NB4 (cell line): ENCODE results near the gene SH2D6.

ENCODE experiments used
- DNase-seq: peaks from one replicate; pipeline ENCODE4 v3.0.0; 2010; ENCODE audit warnings: low read depth
- H3K4me3 ChIP-seq: one replicate; pipeline ENCODE4 v1.5.1; 2011; ENCODE audit warnings: mild to moderate bottlenecking, low read depth, low read length, moderate library complexity
- MYC ChIP-seq: IDR thresholded peaks from 2 replicates; pipeline ENCODE4 v1.6.1; 2011; ENCODE audit warnings: low read depth, low read length
- POLR2A ChIP-seq: IDR thresholded peaks from 2 replicates; pipeline ENCODE4 v1.6.1; 2011; ENCODE audit warnings: mild to moderate bottlenecking; ENCODE audit not compliant: insufficient read length; ENCODE audit errors: extremely low read depth
- TF ChIP-seq, protein P1 (sequence below): IDR thresholded peaks from one replicate; pipeline ENCODE4 v1.5.1; 2012; ENCODE audit warnings: low read depth, low read length
- TF ChIP-seq, protein P2 (sequence below): IDR thresholded peaks from 2 replicates; pipeline ENCODE4 v1.6.1; 2011; ENCODE audit warnings: low read depth, low read length

The SH2D6 gene

DNA sequence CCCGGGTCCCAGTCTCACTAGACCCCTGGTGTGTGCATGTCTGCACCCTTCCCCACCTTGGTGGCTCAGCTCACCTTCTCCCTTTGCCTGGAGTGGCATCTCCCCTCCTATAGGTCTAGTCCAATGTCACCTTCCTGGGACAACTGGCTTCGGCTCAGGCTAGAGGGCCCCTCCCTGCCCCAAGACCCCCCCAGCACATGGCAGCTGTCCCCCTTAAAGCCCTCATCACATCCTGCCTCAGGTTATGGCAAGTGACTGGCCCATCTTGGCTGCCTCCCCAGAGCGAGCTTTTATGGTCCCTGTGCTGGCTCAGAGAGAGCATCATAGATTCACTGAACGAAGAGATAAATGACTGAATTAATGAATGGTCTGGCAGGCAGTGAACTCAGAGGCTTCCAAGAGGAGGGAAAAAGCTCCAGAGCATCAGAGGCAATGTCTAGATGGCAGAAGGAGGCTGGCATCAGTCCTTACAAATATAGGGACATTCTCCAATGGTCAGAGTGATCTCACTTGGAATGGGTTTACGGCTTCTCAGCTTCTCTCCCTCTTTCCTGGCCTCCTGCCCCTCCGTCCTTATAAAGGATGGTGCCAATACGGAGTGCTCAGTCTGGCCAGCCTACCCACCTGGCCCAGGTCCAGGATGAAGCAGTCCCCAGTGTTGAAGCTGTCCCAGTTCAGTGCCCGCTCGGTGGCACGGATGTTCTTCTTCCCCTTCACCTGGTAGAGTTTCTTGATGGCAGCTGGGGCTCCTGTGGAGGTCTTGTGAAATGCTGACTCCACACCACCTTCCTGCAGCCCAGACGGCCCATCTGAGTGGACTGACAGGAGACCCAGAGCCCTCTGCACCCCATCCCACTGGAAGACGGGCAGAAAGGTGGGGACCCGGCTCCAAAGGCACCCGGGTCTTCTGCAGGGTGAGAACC lies 17.7 kb upstream of the SH2D6 start:
- no peak for DNase-seq
- no peak overlapping the region for H3K4me3 ChIP-seq
- TF ChIP-seq, protein P1, sequence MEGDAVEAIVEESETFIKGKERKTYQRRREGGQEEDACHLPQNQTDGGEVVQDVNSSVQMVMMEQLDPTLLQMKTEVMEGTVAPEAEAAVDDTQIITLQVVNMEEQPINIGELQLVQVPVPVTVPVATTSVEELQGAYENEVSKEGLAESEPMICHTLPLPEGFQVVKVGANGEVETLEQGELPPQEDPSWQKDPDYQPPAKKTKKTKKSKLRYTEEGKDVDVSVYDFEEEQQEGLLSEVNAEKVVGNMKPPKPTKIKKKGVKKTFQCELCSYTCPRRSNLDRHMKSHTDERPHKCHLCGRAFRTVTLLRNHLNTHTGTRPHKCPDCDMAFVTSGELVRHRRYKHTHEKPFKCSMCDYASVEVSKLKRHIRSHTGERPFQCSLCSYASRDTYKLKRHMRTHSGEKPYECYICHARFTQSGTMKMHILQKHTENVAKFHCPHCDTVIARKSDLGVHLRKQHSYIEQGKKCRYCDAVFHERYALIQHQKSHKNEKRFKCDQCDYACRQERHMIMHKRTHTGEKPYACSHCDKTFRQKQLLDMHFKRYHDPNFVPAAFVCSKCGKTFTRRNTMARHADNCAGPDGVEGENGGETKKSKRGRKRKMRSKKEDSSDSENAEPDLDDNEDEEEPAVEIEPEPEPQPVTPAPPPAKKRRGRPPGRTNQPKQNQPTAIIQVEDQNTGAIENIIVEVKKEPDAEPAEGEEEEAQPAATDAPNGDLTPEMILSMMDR: no peak
- no peak for TF ChIP-seq POLR2A
- TF ChIP-seq, protein P2, sequence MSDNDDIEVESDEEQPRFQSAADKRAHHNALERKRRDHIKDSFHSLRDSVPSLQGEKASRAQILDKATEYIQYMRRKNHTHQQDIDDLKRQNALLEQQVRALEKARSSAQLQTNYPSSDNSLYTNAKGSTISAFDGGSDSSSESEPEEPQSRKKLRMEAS: no peak
- TF ChIP-seq MYC: no peak

DNA sequence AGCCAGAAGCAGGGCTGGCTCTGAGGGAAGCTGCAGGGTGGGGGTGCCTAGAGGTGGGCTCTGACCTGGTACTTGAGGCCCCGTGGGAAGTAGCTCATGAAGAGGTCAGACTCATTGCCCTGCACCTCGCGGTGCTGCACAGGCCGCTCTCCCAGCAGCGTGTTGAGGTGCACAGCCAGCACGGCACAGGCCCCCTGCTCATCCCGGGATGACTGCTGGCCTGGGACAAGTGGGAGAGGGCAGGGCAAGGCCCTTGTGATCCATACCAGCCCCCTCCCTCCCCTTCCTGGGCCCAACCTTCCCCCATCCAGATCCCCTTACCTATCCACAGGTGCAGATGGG lies 17.1 kb upstream of the SH2D6 start:
- no peak for DNase-seq
- H3K4me3 ChIP-seq: no peak overlapping the region
- no peak for TF ChIP-seq MYC
- TF ChIP-seq, protein P2: no peak
- TF ChIP-seq POLR2A: no peak
- TF ChIP-seq, protein P1: no peak

DNA sequence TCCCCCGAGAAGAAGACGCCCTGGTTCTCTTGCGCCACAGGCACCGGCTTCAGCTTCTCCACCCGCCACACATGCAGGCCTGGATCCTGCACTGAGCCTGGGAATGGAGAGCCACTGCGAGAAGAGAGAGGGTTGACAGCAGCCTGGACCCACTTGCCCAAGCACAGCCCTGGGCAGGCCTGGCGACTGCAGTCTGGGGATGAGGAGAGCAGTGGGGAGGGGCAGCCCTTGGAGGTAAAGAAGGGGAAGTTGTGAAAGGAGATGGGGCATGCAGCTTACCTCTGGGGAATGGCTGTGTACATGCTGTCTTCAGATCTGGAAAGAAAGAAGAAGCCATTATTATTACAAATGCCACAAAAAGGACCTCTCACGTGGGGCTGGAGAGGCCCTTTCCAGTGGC lies 16.7 kb upstream of the SH2D6 start:
- peak; percentile 62 for TF ChIP-seq MYC
- TF ChIP-seq, protein P2: peak; percentile 64
- TF ChIP-seq POLR2A: no peak
- H3K4me3 ChIP-seq: peak overlapping the region; percentile 36
- peak; percentile 94 for DNase-seq

DNA sequence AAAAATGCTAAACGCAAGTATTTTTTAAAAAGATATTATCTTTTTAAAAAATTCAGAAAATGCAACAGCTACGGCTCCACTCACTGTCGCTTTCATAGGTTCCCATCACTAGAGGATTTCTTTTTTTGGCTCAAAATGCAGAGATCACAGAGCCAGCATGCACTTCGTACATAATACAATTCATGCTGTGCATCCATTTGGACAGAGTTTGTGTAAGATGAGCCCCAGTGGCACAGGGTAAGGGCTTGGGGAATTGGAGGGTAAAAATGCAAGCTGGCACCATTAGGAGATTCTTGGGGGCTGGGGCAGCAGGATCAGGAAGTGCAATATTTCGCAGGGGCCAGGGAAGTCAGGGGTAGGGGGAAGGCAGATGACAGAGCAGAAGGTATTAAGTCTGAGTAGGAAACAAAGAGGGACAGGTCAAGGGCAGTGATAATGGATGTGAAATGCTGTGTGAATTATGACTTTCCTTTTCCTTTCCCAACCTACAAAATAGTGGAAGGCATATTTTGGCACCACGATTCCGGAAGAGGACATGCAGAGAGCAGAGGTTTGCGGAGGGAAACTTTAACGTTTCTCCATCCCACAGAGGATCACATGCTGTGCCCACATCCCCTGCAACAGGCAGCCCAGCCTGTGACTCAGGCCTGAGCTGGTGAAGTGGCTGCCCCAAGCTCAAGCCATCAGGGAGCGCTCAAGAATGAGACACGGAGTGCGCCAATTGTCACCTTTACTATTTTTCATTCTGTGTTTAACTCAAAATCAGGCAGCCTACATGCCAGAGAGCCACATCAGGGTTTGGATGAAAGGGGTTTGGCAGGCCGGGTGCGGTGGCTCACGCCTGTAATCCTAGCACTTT lies 13.1 kb upstream of the SH2D6 start:
- no peak for TF ChIP-seq POLR2A
- peak; percentile 89 for TF ChIP-seq MYC
- TF ChIP-seq, protein P2: peak; percentile 77; the same call in 1 of the 2 replicates
- TF ChIP-seq, protein P1: peak; percentile 17
- DNase-seq: peak; percentile 99
- peak overlapping the region; percentile 59 for H3K4me3 ChIP-seq

DNA sequence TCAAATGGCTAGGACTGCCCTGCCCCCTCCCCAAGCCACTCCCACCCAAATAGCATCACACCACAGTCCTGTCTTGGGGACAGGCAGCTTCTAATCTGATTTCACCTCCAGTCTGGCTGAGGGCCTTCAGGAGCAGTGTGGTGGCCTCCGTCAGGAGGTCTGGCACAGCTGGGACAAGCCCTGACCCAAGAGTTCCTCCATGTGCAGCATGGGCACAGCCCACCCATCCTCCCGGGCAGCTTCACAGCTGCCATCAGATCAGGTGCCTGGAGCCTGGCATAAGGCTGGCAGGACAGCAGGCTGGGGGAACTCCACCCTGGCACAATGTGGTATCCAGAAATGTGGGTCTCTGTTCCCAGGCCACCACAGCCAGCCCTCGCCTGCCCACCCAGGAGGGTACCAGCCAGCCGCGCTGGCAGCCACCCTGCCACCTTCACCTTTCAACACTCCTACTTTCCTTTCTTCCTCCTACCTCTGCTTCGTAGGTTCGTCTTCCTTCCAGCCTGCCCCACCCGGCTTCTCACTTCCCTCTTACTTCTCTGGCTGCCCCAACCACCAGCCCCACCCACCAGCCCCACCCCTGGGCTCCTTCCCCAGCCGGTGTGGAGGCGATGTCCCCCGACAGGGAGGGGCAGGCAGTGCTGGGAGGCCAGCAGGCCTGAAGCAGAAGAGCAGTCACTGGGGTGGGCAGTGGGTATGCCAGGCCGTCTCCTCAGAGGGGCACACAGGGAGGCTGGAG lies 8.5 kb upstream of the SH2D6 start, which contains the start of gene CAPG:
Gene CAPG, minus strand, starts transcription at position 522 of the 739 bp plus-strand sequence. CDS start 8,221 bp downstream, outside the sequence.
- peak within 1 kb of the TSS; percentile 79 for H3K4me3 ChIP-seq
- TF ChIP-seq POLR2A: peak; percentile 38
- TF ChIP-seq MYC: peak; percentile 20; the same call in 1 of the 2 replicates
- TF ChIP-seq, protein P1: no peak
- TF ChIP-seq, protein P2: peak; percentile 37; the same call in 1 of the 2 replicates
- peak; percentile 90 for DNase-seq
